CD14-positive monocyte (primary cell): ENCODE data around the gene MYADML2. TPM values are rescaled to one million over a fixed set of nuclear protein-coding genes. Genes with fewer than 3 reads are reported as not detected.
A peak's percentile ranks its signal among the peaks of the same experiment; 100 is the strongest.

Source experiments
- DNase-seq, 3 donors: peaks; one replicate each; pipeline ENCODE4 v3.0.0-alpha.2; 2011 to 2022
- H2AFZ ChIP-seq: 2 replicates; pipeline ENCODE4 v1.6.0; 2012; ENCODE audit warnings: mild to moderate bottlenecking, low read depth, low read length, inconsistent platforms; ENCODE audit not compliant: insufficient read depth, poor library complexity, severe bottlenecking
- H3K27ac ChIP-seq, 2 donors: 1 replicate in 1 of 2; 2 replicates in 1 of 2; pipeline ENCODE4 v1.5.1; 2012 to 2013; ENCODE audit warnings: low read length in 2 of 2, control low read depth in 1 of 2, inconsistent platforms in 1 of 2, low read depth in 1 of 2, mild to moderate bottlenecking in 1 of 2
- H3K27me3 ChIP-seq, 2 donors: one replicate each; pipeline versions ENCODE4 v1.6.0 to v1.6.1; 2011 to 2013; ENCODE audit warnings: low read length in 2 of 2; ENCODE audit not compliant: control insufficient read depth in 2 of 2, insufficient read depth in 2 of 2
- H3K36me3 ChIP-seq, 2 donors: replicated peaks in 1 of 2; 1 replicate in 1 of 2; 2 replicates in 1 of 2; pipeline versions ENCODE4 v1.5.1 to v1.6.1; 2012 to 2013; ENCODE audit warnings: low read length in 2 of 2, control low read depth in 1 of 2, inconsistent platforms in 1 of 2, mild to moderate bottlenecking in 1 of 2; ENCODE audit not compliant: insufficient read depth in 2 of 2, control insufficient read depth in 1 of 2
- H3K4me1 ChIP-seq, 2 donors: 1 replicate in 1 of 2; 2 replicates in 1 of 2; pipeline versions ENCODE4 v1.5.1 to v1.6.1; 2012 to 2013; ENCODE audit warnings: low read length in 2 of 2, control low read depth in 1 of 2, inconsistent platforms in 1 of 2, mild to moderate bottlenecking in 1 of 2, moderate library complexity in 1 of 2; ENCODE audit not compliant: insufficient read depth in 2 of 2, control insufficient read depth in 1 of 2
- H3K4me2 ChIP-seq: replicated peaks from 2 replicates; pipeline ENCODE3; 2012; ENCODE audit warnings: low read length, moderate library complexity, mild to moderate bottlenecking; ENCODE audit not compliant: poor library complexity, severe bottlenecking; ENCODE audit errors: extremely low read depth
- H3K4me3 ChIP-seq, 3 experiments: fragments of 200-600 bp in 1 of 3; sonication (generic) in 1 of 3; replicated peaks in 1 of 3; 1 replicate in 2 of 3; 2 replicates in 1 of 3; pipeline ENCODE4 v1.5.1; 2011 to 2013; ENCODE audit warnings: low read length in 3 of 3, mild to moderate bottlenecking in 3 of 3, control low read depth in 2 of 3, low read depth in 2 of 3, inconsistent platforms in 1 of 3, moderate library complexity in 1 of 3
- H3K79me2 ChIP-seq: 2 replicates; pipeline ENCODE4 v1.6.0; 2012; ENCODE audit warnings: mild to moderate bottlenecking, control low read depth, inconsistent platforms, low read length, moderate library complexity; ENCODE audit not compliant: insufficient read depth
- H3K9ac ChIP-seq: 2 replicates; pipeline ENCODE4 v1.6.0; 2017; ENCODE audit warnings: low read length, mild to moderate bottlenecking; ENCODE audit not compliant: insufficient read depth, poor library complexity, severe bottlenecking
- H3K9me3 ChIP-seq, 2 donors: replicated peaks in 1 of 2; 1 replicate in 1 of 2; 2 replicates in 1 of 2; pipeline versions ENCODE4 v1.5.1 to v1.6.1; 2012 to 2013; ENCODE audit warnings: low read length in 2 of 2, control low read depth in 1 of 2; ENCODE audit not compliant: control insufficient read depth in 1 of 2, insufficient read depth in 1 of 2
- H4K20me1 ChIP-seq: 2 replicates; pipeline ENCODE4 v1.6.0; 2012; ENCODE audit warnings: mild to moderate bottlenecking, low read length, control low read depth, moderate library complexity; ENCODE audit not compliant: insufficient read depth
- H3K27ac Mint-ChIP-seq, 7 donors: one replicate each; pipeline ENCODE4 v1.8.0; 2020; ENCODE audit warnings: mild to moderate bottlenecking in 7 of 7, mixed read lengths in 7 of 7, moderate library complexity in 6 of 7, inconsistent platforms in 2 of 7
- H3K27me3 Mint-ChIP-seq, 3 donors: one replicate each; pipeline ENCODE4 v1.8.0; 2021 to 2022; ENCODE audit warnings: low read depth in 3 of 3, mild to moderate bottlenecking in 3 of 3, mixed read lengths in 3 of 3, moderate library complexity in 3 of 3, inconsistent platforms in 1 of 3
- H3K36me3 Mint-ChIP-seq, 2 donors: one replicate each; pipeline ENCODE4 v1.8.0; 2020; ENCODE audit warnings: mixed read lengths in 2 of 2, inconsistent platforms in 1 of 2, mild to moderate bottlenecking in 1 of 2
- H3K4me1 Mint-ChIP-seq: one replicate; pipeline ENCODE4 v1.8.0; 2020; ENCODE audit warnings: mild to moderate bottlenecking, mixed read lengths
- H3K4me3 Mint-ChIP-seq, 2 donors: one replicate each; pipeline ENCODE4 v1.8.0; 2020; ENCODE audit warnings: mild to moderate bottlenecking in 2 of 2, mixed read lengths in 2 of 2, moderate library complexity in 1 of 2
- H3K9me3 Mint-ChIP-seq, 7 donors: one replicate each; pipeline ENCODE4 v1.8.0; 2020 to 2022; ENCODE audit warnings: mixed read lengths in 7 of 7, mild to moderate bottlenecking in 6 of 7, moderate library complexity in 6 of 7, inconsistent platforms in 2 of 7
- WGBS: methylation state at CpG from one replicate; pipeline ENCODE4 v1.1.5; 2013; ENCODE audit warnings: missing lambda C conversion rate; ENCODE audit not compliant: insufficient coverage; 5-methylcytosine and 5-hydroxymethylcytosine counted together
- intact Hi-C, 2 donors: fragments of 100-400 bp; cut with micrococcal nuclease; formaldehyde crosslinking; loops; one replicate each; pipeline versions ENCODE4 v1.15.0 to v1.15.1; 2023
- polyA plus RNA-seq, 3 donors: library from polyadenylated mRNA; depleted of rRNA in 1 of 3; unstranded in 2 of 3; stranded (reverse) in 1 of 3; fragments of 300-500 nt in 2 of 3; fragments of >200 nt in 1 of 3; fragmentation: Illumina TruSeq in 2 of 3; gene quantifications; 1 replicate in 2 of 3; 2 replicates in 1 of 3; pipeline ENCODE4 v1.2.3, GENCODE V29; 2012 to 2021
- TF ChIP-seq, protein P1 (sequence below): fragments of 200-600 bp; IDR thresholded peaks from one replicate; pipeline ENCODE4 v1.8.0; 2022; ENCODE audit warnings: antibody characterized with exemption, mild to moderate bottlenecking

MYADML2 gene
- polyA plus RNA-seq, 3 donors: not detected

DNA sequence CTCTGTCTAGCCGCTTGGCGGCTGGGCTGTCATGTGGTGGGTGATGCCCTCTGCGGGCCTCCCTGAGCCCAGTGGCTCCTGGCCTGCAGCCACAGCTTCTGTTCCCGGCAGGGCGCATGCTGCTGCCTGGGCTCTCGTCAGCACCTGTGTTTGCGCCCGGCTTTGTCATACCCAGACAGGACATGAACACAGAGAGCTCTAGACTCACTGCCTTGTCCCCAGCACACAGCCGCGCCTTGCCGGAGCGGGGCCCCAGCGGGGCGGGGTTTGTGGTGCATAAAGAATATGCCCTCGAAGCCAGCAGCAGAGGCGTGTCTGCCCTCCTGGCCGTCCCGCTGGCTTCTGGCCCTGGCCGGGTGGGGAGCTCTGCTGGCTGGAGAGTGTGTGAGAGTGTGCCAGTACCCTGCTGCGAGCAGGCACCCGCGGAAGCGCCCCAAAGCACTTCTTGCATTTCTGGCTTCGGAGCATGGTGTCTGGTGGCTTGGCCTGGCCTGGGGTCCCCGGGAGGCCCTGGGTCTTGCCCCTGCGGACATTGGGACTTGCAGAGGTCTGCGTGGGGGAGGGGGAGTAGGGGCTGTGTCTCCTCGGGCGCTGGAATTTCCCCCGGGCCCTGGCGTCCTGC, 44.8 kb upstream of the MYADML2 start:
- peaks cover 0 to 1% (median 0%) of the 10 kb centered on the region in 3 donors for H3K27me3 Mint-ChIP-seq
- intact Hi-C loops: no loop called here
- H4K20me1 ChIP-seq: peaks cover 14% of the 10 kb centered on the region
- H3K9me3 Mint-ChIP-seq: peaks cover 0 to 2% (median 0%) of the 10 kb centered on the region in 7 donors
- H2AFZ ChIP-seq: no peak overlapping the region
- TF ChIP-seq, protein P1, sequence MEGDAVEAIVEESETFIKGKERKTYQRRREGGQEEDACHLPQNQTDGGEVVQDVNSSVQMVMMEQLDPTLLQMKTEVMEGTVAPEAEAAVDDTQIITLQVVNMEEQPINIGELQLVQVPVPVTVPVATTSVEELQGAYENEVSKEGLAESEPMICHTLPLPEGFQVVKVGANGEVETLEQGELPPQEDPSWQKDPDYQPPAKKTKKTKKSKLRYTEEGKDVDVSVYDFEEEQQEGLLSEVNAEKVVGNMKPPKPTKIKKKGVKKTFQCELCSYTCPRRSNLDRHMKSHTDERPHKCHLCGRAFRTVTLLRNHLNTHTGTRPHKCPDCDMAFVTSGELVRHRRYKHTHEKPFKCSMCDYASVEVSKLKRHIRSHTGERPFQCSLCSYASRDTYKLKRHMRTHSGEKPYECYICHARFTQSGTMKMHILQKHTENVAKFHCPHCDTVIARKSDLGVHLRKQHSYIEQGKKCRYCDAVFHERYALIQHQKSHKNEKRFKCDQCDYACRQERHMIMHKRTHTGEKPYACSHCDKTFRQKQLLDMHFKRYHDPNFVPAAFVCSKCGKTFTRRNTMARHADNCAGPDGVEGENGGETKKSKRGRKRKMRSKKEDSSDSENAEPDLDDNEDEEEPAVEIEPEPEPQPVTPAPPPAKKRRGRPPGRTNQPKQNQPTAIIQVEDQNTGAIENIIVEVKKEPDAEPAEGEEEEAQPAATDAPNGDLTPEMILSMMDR: no peak
- no peaks in the 10 kb centered on the region for H3K4me1 ChIP-seq
- no peak overlapping the region for H3K27ac ChIP-seq
- no peaks in the 10 kb centered on the region for H3K27me3 ChIP-seq
- H3K4me2 ChIP-seq: no peak overlapping the region
- H3K79me2 ChIP-seq: no peaks in the 10 kb centered on the region
- no peak overlapping the region for H3K27ac Mint-ChIP-seq
- H3K9ac ChIP-seq: no peak overlapping the region
- H3K4me3 Mint-ChIP-seq: no peak overlapping the region
- DNase-seq: no peak
- H3K9me3 ChIP-seq: no peaks in the 10 kb centered on the region
- WGBS: 90% methylated on average over 26 of the region's 31 CpGs
- peaks cover 38 to 59% of the 10 kb centered on the region in 2 donors for H3K36me3 Mint-ChIP-seq
- no peaks in the 10 kb centered on the region for H3K4me1 Mint-ChIP-seq
- H3K4me3 ChIP-seq: no peak overlapping the region
- H3K36me3 ChIP-seq: peaks cover 29 to 42% of the 10 kb centered on the region in 2 donors

- WGBS: 96% methylated on average over 22 of the region's 25 CpGs
- no peak overlapping the region for H3K27ac ChIP-seq
- peaks cover 14% of the 10 kb centered on the region for H4K20me1 ChIP-seq
- TF ChIP-seq, protein P1: no peak
- Mint-ChIP-seq H3K36me3 (peaks cover 40 to 58% of the 10 kb centered on the region in 2 donors), H3K27me3 (peaks cover 0 to 1% (median 0%) of the 10 kb centered on the region in 3 donors), H3K4me3 (no peak overlapping the region), H3K4me1 (no peaks in the 10 kb centered on the region), H3K27ac (peak overlapping the region in 1 of 7 donors; percentile 56), H3K9me3 (no peaks in the 10 kb centered on the region)
- H3K79me2 ChIP-seq: no peaks in the 10 kb centered on the region
- no peaks in the 10 kb centered on the region for H3K9me3 ChIP-seq
- DNase-seq: no peak
- H3K27me3 ChIP-seq: no peaks in the 10 kb centered on the region
- H3K4me2 ChIP-seq: no peak overlapping the region
- peaks cover 31 to 41% of the 10 kb centered on the region in 2 donors for H3K36me3 ChIP-seq
- no peak overlapping the region for H2AFZ ChIP-seq
- no peaks in the 10 kb centered on the region for H3K4me1 ChIP-seq
- H3K4me3 ChIP-seq: no peak overlapping the region
- no peak overlapping the region for H3K9ac ChIP-seq
- intact Hi-C loops: no loop called here
Observed at GRCh38 chr17:81990836-81991683, 44.0 kb upstream of the MYADML2 start.
